HG02610 (cell line): ENCODE measurements around the gene BDNF.

ENCODE experiments used
- ATAC-seq: cut with Tn5 transposase; IDR thresholded peaks from one replicate; pipeline ENCODE4 v1.9.1; 2021; ENCODE audit warnings: mild to moderate bottlenecking, moderate library complexity; ENCODE audit not compliant: unreplicated experiment

Gene BDNF

GRCh38 chr11:27610280-27610679 lies 90.0 kb downstream of the BDNF start:
- no peak for ATAC-seq

- ATAC-seq, result no peak
Measured at GRCh38 chr11:27608951-27609350, 91.3 kb downstream of the BDNF start.

DNA sequence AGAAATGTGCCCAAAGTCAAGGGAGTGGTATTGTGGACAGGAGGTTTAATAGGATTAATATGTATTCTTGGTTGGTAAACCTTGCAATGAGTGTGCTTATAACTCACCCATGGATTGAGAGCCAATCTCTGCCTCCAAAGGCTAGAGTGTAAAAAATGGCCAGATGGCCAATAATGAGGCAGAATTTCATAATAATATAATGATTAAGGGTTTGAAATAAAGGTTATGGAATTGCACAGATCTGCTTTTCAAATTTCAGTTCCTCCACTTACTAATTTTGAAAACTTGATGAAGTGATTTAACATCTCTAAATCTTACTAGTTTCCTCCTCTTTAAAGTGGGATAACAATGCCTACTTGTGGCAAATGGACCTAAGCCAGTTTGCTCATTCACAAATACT lies 94.8 kb downstream of the BDNF start:
- no peak for ATAC-seq
